GM23338 (cell line): Measurements from ENCODE around the gene MYOC. TPM values are rescaled to one million over a fixed set of nuclear protein-coding genes. Genes with fewer than 3 reads are reported as not detected.

Experiments
- ATAC-seq: fragments of 200-7000 bp; cut with Tn5 transposase; 3 replicates; pipeline ENCODE4 v1.9.1; 2020
- DNase-seq: peaks from one replicate; pipeline ENCODE4 v3.0.0-alpha.2; 2015; ENCODE audit warnings: low spot score
- H2AFZ ChIP-seq: fragments of 200-600 bp; sonication (generic); 2 replicates; pipeline ENCODE4 v1.8.0; 2016; ENCODE audit warnings: antibody characterized with exemption, mild to moderate bottlenecking, moderate library complexity
- H3F3A ChIP-seq: fragments of 200-600 bp; sonication (generic); replicated peaks from 2 replicates; pipeline ENCODE4 v1.8.0; 2017; ENCODE audit warnings: antibody characterized with exemption, mixed run types, low read depth
- H3K27ac ChIP-seq: fragments of 200-600 bp; sonication (generic); 2 replicates; pipeline ENCODE4 v1.6.1; 2016; ENCODE audit warnings: low read depth
- H3K27me3 ChIP-seq: fragments of 200-600 bp; sonication (generic); 2 replicates; pipeline ENCODE4 v1.8.0; 2016; ENCODE audit warnings: mild to moderate bottlenecking, mixed run types, moderate library complexity; ENCODE audit not compliant: insufficient read depth
- H3K36me3 ChIP-seq: fragments of 200-600 bp; sonication (generic); 2 replicates; pipeline ENCODE4 v1.8.0; 2016; ENCODE audit warnings: mild to moderate bottlenecking; ENCODE audit not compliant: insufficient read depth
- H3K4me1 ChIP-seq: fragments of 200-600 bp; sonication (generic); 2 replicates; pipeline ENCODE4 v1.8.0; 2016; ENCODE audit warnings: mild to moderate bottlenecking, moderate library complexity; ENCODE audit not compliant: insufficient read depth
- H3K4me2 ChIP-seq: fragments of 200-600 bp; sonication (generic); 2 replicates; pipeline ENCODE4 v1.7.1; 2017; ENCODE audit warnings: mixed run types
- H3K4me3 ChIP-seq: fragments of 200-600 bp; sonication (generic); 2 replicates; pipeline ENCODE4 v1.6.1; 2016; ENCODE audit warnings: mixed run types
- H3K79me2 ChIP-seq: fragments of 200-600 bp; sonication (generic); replicated peaks from 2 replicates; pipeline ENCODE4 v1.8.0; 2017; ENCODE audit warnings: mild to moderate bottlenecking; ENCODE audit not compliant: insufficient read depth
- H3K9me2 ChIP-seq: fragments of 200-600 bp; sonication (generic); 2 replicates; pipeline ENCODE4 v1.8.0; 2017; ENCODE audit not compliant: insufficient read depth
- H4K20me1 ChIP-seq: fragments of 200-600 bp; sonication (generic); replicated peaks from 2 replicates; pipeline ENCODE4 v1.8.0; 2017; ENCODE audit warnings: mild to moderate bottlenecking; ENCODE audit not compliant: insufficient read depth
- H3K27ac Mint-ChIP-seq: 2 replicates; pipeline ENCODE4 v1.8.0; 2020; ENCODE audit warnings: inconsistent platforms, mild to moderate bottlenecking, moderate library complexity, mixed read lengths
- H3K27me3 Mint-ChIP-seq: 3 replicates; pipeline ENCODE4 v1.8.0; 2022; ENCODE audit warnings: low read depth, mild to moderate bottlenecking, moderate library complexity, mixed read lengths, inconsistent platforms; ENCODE audit not compliant: insufficient read depth, poor library complexity
- H3K36me3 Mint-ChIP-seq: 3 replicates; pipeline ENCODE4 v1.8.0; 2021; ENCODE audit warnings: low read depth, mild to moderate bottlenecking, inconsistent platforms, moderate library complexity, mixed read lengths
- H3K4me1 Mint-ChIP-seq: 3 replicates; pipeline ENCODE4 v1.8.0; 2020; ENCODE audit warnings: mild to moderate bottlenecking, inconsistent platforms, mixed read lengths
- H3K4me3 Mint-ChIP-seq: 3 replicates; pipeline ENCODE4 v1.8.0; 2021; ENCODE audit warnings: moderate library complexity, mild to moderate bottlenecking, inconsistent platforms, mixed read lengths
- H3K9me3 Mint-ChIP-seq: 3 replicates; pipeline ENCODE4 v1.8.0; 2020; ENCODE audit warnings: moderate library complexity, mild to moderate bottlenecking, inconsistent platforms, mixed read lengths
- JUNB ChIP-seq: IDR thresholded peaks from one replicate; pipeline ENCODE4 v1.6.1; 2016; ENCODE audit warnings: antibody characterized with exemption; ENCODE audit not compliant: unreplicated experiment
- ZNF114 ChIP-seq: fragments of 250-450 bp; sonication (Bioruptor Pico); IDR thresholded peaks from 2 replicates; pipeline ENCODE4 v1.5.0; 2020; ENCODE audit warnings: mild to moderate bottlenecking, moderate library complexity
- polyA plus RNA-seq: library from polyadenylated mRNA; unstranded; fragments of >200 nt; fragmentation: Nextera tagmentation; extraction: Ambion mirVana; gene quantifications from 2 replicates; pipeline ENCODE4 v1.2.1, GENCODE V29; 2016
- total RNA-seq: library from RNA; depleted of rRNA; stranded (reverse); fragments of >200 nt; shearing (Covaris generic); gene quantifications from 2 replicates; pipeline ENCODE4 v1.2.3, GENCODE V29; 2014
- TF ChIP-seq, protein P1 (sequence below): fragments of 250-450 bp; sonication (Bioruptor Pico); IDR thresholded peaks from 2 replicates; pipeline ENCODE4 v1.5.0; 2020; ENCODE audit warnings: mild to moderate bottlenecking, moderate library complexity

Gene MYOC
- total and polyA plus RNA-seq, 2 experiments from 2014 or later, result not detected

DNA sequence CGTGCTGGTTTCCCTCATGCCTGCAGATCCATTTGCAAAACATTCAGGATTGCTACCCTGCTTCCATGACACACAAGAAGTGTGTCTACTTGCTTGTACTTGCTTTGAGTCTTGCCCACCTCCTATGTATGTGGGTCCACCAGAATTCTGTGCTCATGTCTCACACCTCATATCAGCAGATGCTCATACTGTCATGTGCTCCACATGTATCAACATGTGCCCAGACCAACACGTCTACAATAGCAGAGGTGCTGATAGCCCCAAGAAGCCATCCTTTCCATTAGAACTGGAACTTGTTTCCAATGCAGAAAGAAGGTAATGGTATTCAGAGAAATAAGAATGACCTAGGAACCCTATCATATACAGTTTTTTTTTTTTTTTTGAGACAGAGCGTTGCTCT is 27.9 kb upstream of the MYOC start (continued):
- TF ChIP-seq, protein P1, sequence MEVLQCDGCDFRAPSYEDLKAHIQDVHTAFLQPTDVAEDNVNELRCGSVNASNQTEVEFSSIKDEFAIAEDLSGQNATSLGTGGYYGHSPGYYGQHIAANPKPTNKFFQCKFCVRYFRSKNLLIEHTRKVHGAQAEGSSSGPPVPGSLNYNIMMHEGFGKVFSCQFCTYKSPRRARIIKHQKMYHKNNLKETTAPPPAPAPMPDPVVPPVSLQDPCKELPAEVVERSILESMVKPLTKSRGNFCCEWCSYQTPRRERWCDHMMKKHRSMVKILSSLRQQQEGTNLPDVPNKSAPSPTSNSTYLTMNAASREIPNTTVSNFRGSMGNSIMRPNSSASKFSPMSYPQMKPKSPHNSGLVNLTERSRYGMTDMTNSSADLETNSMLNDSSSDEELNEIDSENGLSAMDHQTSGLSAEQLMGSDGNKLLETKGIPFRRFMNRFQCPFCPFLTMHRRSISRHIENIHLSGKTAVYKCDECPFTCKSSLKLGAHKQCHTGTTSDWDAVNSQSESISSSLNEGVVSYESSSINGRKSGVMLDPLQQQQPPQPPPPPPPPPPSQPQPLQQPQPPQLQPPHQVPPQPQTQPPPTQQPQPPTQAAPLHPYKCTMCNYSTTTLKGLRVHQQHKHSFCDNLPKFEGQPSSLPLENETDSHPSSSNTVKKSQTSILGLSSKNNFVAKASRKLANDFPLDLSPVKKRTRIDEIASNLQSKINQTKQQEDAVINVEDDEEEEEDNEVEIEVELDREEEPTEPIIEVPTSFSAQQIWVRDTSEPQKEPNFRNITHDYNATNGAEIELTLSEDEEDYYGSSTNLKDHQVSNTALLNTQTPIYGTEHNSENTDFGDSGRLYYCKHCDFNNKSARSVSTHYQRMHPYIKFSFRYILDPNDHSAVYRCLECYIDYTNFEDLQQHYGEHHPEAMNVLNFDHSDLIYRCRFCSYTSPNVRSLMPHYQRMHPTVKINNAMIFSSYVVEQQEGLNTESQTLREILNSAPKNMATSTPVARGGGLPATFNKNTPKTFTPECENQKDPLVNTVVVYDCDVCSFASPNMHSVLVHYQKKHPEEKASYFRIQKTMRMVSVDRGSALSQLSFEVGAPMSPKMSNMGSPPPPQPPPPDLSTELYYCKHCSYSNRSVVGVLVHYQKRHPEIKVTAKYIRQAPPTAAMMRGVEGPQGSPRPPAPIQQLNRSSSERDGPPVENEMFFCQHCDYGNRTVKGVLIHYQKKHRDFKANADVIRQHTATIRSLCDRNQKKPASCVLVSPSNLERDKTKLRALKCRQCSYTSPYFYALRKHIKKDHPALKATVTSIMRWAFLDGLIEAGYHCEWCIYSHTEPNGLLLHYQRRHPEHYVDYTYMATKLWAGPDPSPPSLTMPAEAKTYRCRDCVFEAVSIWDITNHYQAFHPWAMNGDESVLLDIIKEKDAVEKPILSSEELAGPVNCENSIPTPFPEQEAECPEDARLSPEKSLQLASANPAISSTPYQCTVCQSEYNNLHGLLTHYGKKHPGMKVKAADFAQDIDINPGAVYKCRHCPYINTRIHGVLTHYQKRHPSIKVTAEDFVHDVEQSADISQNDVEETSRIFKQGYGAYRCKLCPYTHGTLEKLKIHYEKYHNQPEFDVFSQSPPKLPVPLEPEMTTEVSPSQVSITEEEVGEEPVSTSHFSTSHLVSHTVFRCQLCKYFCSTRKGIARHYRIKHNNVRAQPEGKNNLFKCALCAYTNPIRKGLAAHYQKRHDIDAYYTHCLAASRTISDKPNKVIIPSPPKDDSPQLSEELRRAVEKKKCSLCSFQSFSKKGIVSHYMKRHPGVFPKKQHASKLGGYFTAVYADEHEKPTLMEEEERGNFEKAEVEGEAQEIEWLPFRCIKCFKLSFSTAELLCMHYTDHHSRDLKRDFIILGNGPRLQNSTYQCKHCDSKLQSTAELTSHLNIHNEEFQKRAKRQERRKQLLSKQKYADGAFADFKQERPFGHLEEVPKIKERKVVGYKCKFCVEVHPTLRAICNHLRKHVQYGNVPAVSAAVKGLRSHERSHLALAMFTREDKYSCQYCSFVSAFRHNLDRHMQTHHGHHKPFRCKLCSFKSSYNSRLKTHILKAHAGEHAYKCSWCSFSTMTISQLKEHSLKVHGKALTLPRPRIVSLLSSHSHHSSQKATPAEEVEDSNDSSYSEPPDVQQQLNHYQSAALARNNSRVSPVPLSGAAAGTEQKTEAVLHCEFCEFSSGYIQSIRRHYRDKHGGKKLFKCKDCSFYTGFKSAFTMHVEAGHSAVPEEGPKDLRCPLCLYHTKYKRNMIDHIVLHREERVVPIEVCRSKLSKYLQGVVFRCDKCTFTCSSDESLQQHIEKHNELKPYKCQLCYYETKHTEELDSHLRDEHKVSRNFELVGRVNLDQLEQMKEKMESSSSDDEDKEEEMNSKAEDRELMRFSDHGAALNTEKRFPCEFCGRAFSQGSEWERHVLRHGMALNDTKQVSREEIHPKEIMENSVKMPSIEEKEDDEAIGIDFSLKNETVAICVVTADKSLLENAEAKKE (CRISPR knock-in tag), result no peak
- TF ChIP-seq ZNF114, result no peak

DNA sequence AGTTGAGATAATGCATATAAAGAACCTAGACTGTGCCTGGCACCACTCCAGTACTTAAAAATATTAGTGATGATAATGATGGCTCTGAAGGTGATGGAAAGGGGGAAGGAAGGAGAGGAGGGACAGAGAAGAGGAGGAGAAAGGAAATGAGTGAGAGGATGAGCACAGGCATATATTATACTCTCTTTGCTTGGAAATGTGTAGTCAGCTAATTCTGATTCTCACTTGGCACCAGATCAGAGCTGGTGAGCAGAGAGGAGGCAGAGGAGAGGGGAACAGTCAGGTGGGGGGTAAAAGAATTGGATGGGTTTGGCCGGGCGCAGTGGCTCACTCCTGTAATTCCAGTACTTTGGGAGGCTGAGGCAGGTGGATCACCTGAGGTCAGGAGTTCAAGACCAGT is 24.3 kb upstream of the MYOC start:
- H3K27ac Mint-ChIP-seq, result no peak overlapping the region
- H3K4me3 ChIP-seq, result no peak overlapping the region
- no peaks in the 10 kb centered on the region for H3K27me3 ChIP-seq
- H3F3A ChIP-seq, result no peaks in the 10 kb centered on the region
- no peaks in the 10 kb centered on the region for H3K9me2 ChIP-seq
- no peaks in the 10 kb centered on the region for H3K4me1 ChIP-seq
- H3K9me3 Mint-ChIP-seq, result no peaks in the 10 kb centered on the region
- H3K4me2 ChIP-seq, result no peak overlapping the region
- no peaks in the 10 kb centered on the region for H4K20me1 ChIP-seq
- ATAC-seq (no peak), DNase-seq (no peak)
- TF ChIP-seq JUNB, result no peak
- H3K79me2 ChIP-seq, result no peaks in the 10 kb centered on the region
- no peaks in the 10 kb centered on the region for H3K36me3 ChIP-seq
- no peak overlapping the region for H3K4me3 Mint-ChIP-seq
- H3K27ac ChIP-seq, result no peak overlapping the region
- no peak overlapping the region for H2AFZ ChIP-seq
- peaks cover 2% of the 10 kb centered on the region for H3K27me3 Mint-ChIP-seq
- H3K4me1 Mint-ChIP-seq, result no peaks in the 10 kb centered on the region
- H3K36me3 Mint-ChIP-seq, result no peaks in the 10 kb centered on the region
